Ovary (tissue), 9 donors: Measurements from ENCODE around the gene MAT2A. TPM values are rescaled to one million over a fixed set of nuclear protein-coding genes. Genes with fewer than 3 reads are reported as not detected.

ENCODE experiments used
- DNase-seq, 5 donors: peaks; one replicate each; pipeline ENCODE4 v3.0.0-alpha.2; 2019 to 2020
- H3K27ac ChIP-seq, 2 donors: fragments of 200-600 bp; one replicate each; pipeline versions ENCODE4 v1.5.1 to v1.8.0; 2019 to 2022
- H3K27me3 ChIP-seq: fragments of 200-600 bp; one replicate; pipeline ENCODE4 v1.8.0; 2022
- H3K36me3 ChIP-seq: fragments of 200-600 bp; sonication (generic); one replicate; pipeline ENCODE4 v1.5.1; 2019
- H3K4me1 ChIP-seq: one replicate; pipeline ENCODE4 v1.8.1; 2013; ENCODE audit warnings: mild to moderate bottlenecking, moderate library complexity; ENCODE audit not compliant: insufficient read depth
- H3K4me3 ChIP-seq: fragments of 200-600 bp; sonication (generic); one replicate; pipeline ENCODE4 v1.5.1; 2017
- H3K9me3 ChIP-seq, 2 donors: fragments of 200-600 bp in 1 of 2; sonication (generic) in 1 of 2; one replicate each; pipeline versions ENCODE4 v1.5.1 to v1.8.1; 2013 to 2019; ENCODE audit warnings: mild to moderate bottlenecking in 1 of 2, moderate library complexity in 1 of 2
- CTCF ChIP-seq, 3 donors: fragments of 450-650 bp in 2 of 3; fragments of 200-600 bp in 1 of 3; IDR thresholded peaks; one replicate each; pipeline versions ENCODE4 v1.5.1 to v1.8.0; 2016 to 2022; ENCODE audit warnings: antibody characterized with exemption in 3 of 3, mild to moderate bottlenecking in 1 of 3
- EP300 ChIP-seq: sonication (generic); formaldehyde crosslinking; IDR thresholded peaks from one replicate; pipeline ENCODE4 v1.6.1; 2017; ENCODE audit warnings: antibody characterized with exemption
- POLR2A ChIP-seq: fragments of 450-650 bp; IDR thresholded peaks from one replicate; pipeline ENCODE4 v1.6.1; 2017; ENCODE audit warnings: antibody characterized with exemption, mild to moderate bottlenecking, moderate library complexity
- WGBS, 3 donors: extraction: QIAGEN DNeasy Blood & Tissue Kit in 1 of 3; methylation state at CpG; one replicate each; pipeline versions ENCODE4 v1.1.5 to v1.1.7; 2013 to 2017; 5-methylcytosine and 5-hydroxymethylcytosine counted together
- intact Hi-C, 4 donors: fragments of 100-400 bp; cut with DNase I; formaldehyde crosslinking; loops; one replicate each; pipeline versions ENCODE4 v1.11.0 to v1.15.1; 2022 to 2023
- polyA plus RNA-seq, 2 donors: library from polyadenylated mRNA; stranded (reverse); fragments of 200-250 nt in 1 of 2; fragments of 350-450 nt in 1 of 2; fragmentation: Illumina TruSeq in 1 of 2; extraction: RNeasy Lipid Tissue Mini Kit (QIAGEN cat#74804) in 1 of 2; gene quantifications; one replicate each; pipeline ENCODE4 v1.2.3, GENCODE V29; 2013 to 2014
- total RNA-seq, 7 donors: library from RNA; depleted of rRNA in 2 of 7; stranded (reverse); fragments of >200 nt in 2 of 7; fragmentation: NEBNext Ultra II Directional in 3 of 7; extraction: Animal tissue kit (Norgen Biotek cat#: 25700) in 3 of 7; gene quantifications; one replicate each; pipeline versions ENCODE4 v1.1.0 to v1.2.4, GENCODE V29; 2016 to 2023
- donor health status: DM: no; HTN: no; CAD: no; lungs with moderate emphysema.
- donor health status: DM: no; HTN: no; CAD: no.
- donor health status: Bipolar disorder and iron deficiency.
- donor health status: DM: yes; HTN: yes; CAD: no.
- donor health status: DM: no; HTN: no; CAD: no.
- donor health status: DM: yes; HTN: yes; CAD: no.

The MAT2A gene
- total and polyA plus RNA-seq, 9 donors: 70.8 to 766 (median 224) TPM

DNA sequence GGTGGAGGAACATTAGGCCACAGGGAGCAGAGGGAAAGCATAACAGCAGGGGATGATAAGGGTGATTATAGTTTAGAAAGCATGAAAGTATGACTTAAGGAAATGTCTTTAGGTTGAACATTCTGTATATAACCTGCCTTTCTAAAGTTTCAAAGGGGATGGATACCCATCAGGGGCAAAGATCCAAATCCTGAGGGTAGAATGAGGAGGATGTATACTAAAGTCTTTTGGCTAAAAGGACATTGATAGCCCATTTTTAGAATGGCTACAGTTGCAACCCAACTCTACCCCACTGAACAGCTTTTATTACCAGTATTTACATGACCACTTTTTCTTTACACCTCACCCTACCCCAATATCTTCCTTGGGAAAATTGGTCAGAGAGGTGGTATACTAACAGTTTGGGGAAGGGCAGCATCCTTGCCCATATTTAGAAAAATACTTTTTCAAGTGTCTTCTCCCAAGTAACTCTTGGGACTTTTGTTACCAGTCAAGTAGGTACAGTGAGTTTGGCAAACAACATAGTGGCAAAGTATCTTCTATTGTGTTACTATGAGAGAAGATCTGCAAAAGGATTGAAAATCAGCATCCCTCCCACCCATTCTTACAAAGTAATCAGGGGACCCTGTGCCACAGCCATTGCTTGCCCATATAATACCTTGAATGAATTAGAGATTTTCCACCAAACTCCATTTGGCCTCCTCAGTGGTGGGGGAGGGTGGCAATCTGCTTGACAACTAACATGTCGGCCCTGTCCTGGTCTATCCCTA lies 8.3 kb downstream of the MAT2A start:
- TF ChIP-seq POLR2A (no peak), EP300 (no peak), CTCF (IDR thresholded peaks at IDR 0.05) (no peak)
- intact Hi-C loops: no loop called here

GRCh38 chr2:85547859-85548607 lies 9.1 kb downstream of the MAT2A start:
- Histone ChIP-seq H3K4me1 (no peaks in the 10 kb centered on the region), H3K27ac (no peak overlapping the region), H3K36me3 (no peaks in the 10 kb centered on the region), H3K9me3 (no peaks in the 10 kb centered on the region), H3K4me3 (no peak overlapping the region), H3K27me3 (no peaks in the 10 kb centered on the region)
- no peak for DNase-seq
- TF ChIP-seq EP300: no peak
- no peak for TF ChIP-seq CTCF (IDR thresholded peaks at IDR 0.05)
- TF ChIP-seq POLR2A: no peak
- WGBS, 3 donors: 55 to 60% (median 59%) methylated on average over 6 of the region's 6 CpGs
- intact Hi-C loops: no loop called here

More for the DNA sequence above, 8.3 kb downstream of the MAT2A start:
- DNase-seq: no peak
- H3K4me3 ChIP-seq: no peak overlapping the region
- no peaks in the 10 kb centered on the region for H3K36me3 ChIP-seq
- H3K4me1 ChIP-seq: no peaks in the 10 kb centered on the region
- H3K9me3 ChIP-seq: no peaks in the 10 kb centered on the region
- no peak overlapping the region for H3K27ac ChIP-seq
- 78 to 92% (median 88%) methylated on average over 1 of the region's 1 CpG for WGBS, 3 donors
- no peaks in the 10 kb centered on the region for H3K27me3 ChIP-seq

DNA sequence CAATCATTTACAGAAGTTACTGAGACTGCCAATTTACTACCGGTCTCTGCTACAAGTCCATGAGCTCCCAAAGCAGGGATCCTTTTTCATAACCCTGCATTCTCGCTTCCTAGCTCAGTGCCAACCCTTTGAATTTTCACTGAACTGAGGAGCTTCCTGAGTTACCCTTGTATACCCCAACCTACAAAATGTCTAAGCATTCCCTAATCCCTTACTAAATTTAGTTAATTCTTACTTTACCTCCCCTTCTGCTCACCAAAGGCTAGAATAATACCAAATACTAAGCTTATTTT lies 9.6 kb downstream of the MAT2A start:
- no peaks in the 10 kb centered on the region for H3K4me1 ChIP-seq
- H3K4me3 ChIP-seq: no peak overlapping the region
- no peak for TF ChIP-seq POLR2A
- no peak for TF ChIP-seq CTCF (IDR thresholded peaks at IDR 0.05)
- no peak for TF ChIP-seq EP300
- H3K9me3 ChIP-seq: no peaks in the 10 kb centered on the region
- 38 to 50% (median 47%) methylated on average over 2 of the region's 2 CpGs for WGBS, 3 donors
- H3K36me3 ChIP-seq: no peaks in the 10 kb centered on the region
- intact Hi-C loops: no loop called here
- no peaks in the 10 kb centered on the region for H3K27me3 ChIP-seq
- H3K27ac ChIP-seq: no peak overlapping the region
- no peak for DNase-seq

DNA sequence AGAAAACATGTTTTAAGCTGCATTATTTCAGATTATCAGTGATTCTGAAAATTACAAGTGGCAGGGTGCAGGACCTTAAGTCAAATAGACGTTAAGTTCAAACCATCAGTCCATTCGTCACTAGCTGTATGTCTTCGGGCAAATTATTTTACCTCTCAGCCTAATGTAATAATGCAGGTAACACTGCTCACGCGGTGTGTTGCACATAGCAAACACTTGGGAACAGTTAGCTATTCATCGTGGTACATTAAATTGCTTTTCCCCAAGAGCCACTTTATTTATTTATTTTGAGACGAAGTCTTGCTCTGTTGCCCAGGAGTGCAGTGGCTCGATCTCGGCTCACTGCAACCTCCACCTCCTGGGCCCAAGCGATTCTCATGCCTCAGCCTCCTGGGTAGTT lies 10.1 kb downstream of the MAT2A start:
- no peak for DNase-seq
- 85 to 90% (median 89%) methylated on average over 10 of the region's 10 CpGs for WGBS, 3 donors
- H3K36me3 ChIP-seq: no peaks in the 10 kb centered on the region
- TF ChIP-seq EP300 (no peak), POLR2A (no peak), CTCF (IDR thresholded peaks at IDR 0.05) (no peak)
- no peak overlapping the region for H3K27ac ChIP-seq
- intact Hi-C loops: no loop called here
- no peaks in the 10 kb centered on the region for H3K9me3 ChIP-seq
- H3K27me3 ChIP-seq: no peaks in the 10 kb centered on the region
- H3K4me1 ChIP-seq: no peaks in the 10 kb centered on the region
- H3K4me3 ChIP-seq: no peak overlapping the region
